Natural killer cell (primary cell): ENCODE results near the gene MFGE8. TPM values are rescaled to one million over a fixed set of nuclear protein-coding genes. Genes with fewer than 3 reads are reported as not detected.

Experiments used
- ATAC-seq, 3 donors: fragments of 150-1000 bp in 2 of 3; fragments of 200-7000 bp in 1 of 3; cut with Tn5 transposase; 1 replicate in 1 of 3; 2 replicates in 2 of 3; pipeline ENCODE4 v1.10.0; 2021; ENCODE audit warnings: mild to moderate bottlenecking in 2 of 3, moderate library complexity in 2 of 3
- DNase-seq, 2 donors: peaks; one replicate each; pipeline versions ENCODE4 v3.0.0 to v3.0.0-alpha.2; 2013 to 2021; ENCODE audit warnings: mixed read lengths in 1 of 2
- H3K27ac ChIP-seq: one replicate; pipeline ENCODE4 v1.5.1; 2013; ENCODE audit warnings: mild to moderate bottlenecking, low read length
- H3K27me3 ChIP-seq: one replicate; pipeline ENCODE4 v1.6.1; 2013; ENCODE audit warnings: low read length; ENCODE audit not compliant: control insufficient read depth, insufficient read depth
- H3K36me3 ChIP-seq: one replicate; pipeline ENCODE4 v1.6.1; 2013; ENCODE audit warnings: low read length; ENCODE audit not compliant: control insufficient read depth, insufficient read depth
- H3K4me1 ChIP-seq: one replicate; pipeline ENCODE4 v1.6.1; 2013; ENCODE audit warnings: low read length; ENCODE audit not compliant: control insufficient read depth, insufficient read depth
- H3K4me3 ChIP-seq: one replicate; pipeline ENCODE4 v1.5.1; 2013; ENCODE audit warnings: low read length
- H3K9me3 ChIP-seq: one replicate; pipeline ENCODE4 v1.6.1; 2013; ENCODE audit warnings: low read length; ENCODE audit not compliant: control insufficient read depth, insufficient read depth
- H3K27ac Mint-ChIP-seq, 2 donors: one replicate each; pipeline ENCODE4 v1.8.0; 2022; ENCODE audit warnings: mild to moderate bottlenecking in 2 of 2, mixed read lengths in 2 of 2, moderate library complexity in 1 of 2
- H3K27me3 Mint-ChIP-seq, 2 donors: one replicate each; pipeline ENCODE4 v1.8.0; 2022; ENCODE audit warnings: low read depth in 2 of 2, mixed read lengths in 2 of 2
- H3K36me3 Mint-ChIP-seq: one replicate; pipeline ENCODE4 v1.8.0; 2022; ENCODE audit warnings: mixed read lengths
- H3K4me1 Mint-ChIP-seq, 2 donors: one replicate each; pipeline ENCODE4 v1.8.0; 2022; ENCODE audit warnings: mixed read lengths in 2 of 2
- H3K4me3 Mint-ChIP-seq: one replicate; pipeline ENCODE4 v1.8.0; 2022; ENCODE audit warnings: mild to moderate bottlenecking, moderate library complexity, mixed read lengths
- H3K9me3 Mint-ChIP-seq, 2 donors: one replicate each; pipeline ENCODE4 v1.8.0; 2022; ENCODE audit warnings: mixed read lengths in 2 of 2
- WGBS: methylation state at CpG from one replicate; pipeline ENCODE4 v1.1.7; 2013; ENCODE audit warnings: missing lambda C conversion rate; ENCODE audit not compliant: insufficient coverage; 5-methylcytosine and 5-hydroxymethylcytosine counted together
- intact Hi-C: fragments of 100-400 bp; cut with micrococcal nuclease; formaldehyde crosslinking; loops from one replicate; pipeline ENCODE4 v1.14.2; 2022
- total RNA-seq, 4 donors: library from RNA; stranded (reverse); fragments of 120-200 nt in 1 of 4; gene quantifications; one replicate each; pipeline versions ENCODE4 v1.2.3 to v1.2.4, GENCODE V29; 2013 to 2022
- TF ChIP-seq, protein P1 (sequence below): fragments of 200-600 bp; IDR thresholded peaks from one replicate; pipeline ENCODE4 v1.8.0; 2022; ENCODE audit warnings: antibody characterized with exemption

MFGE8 gene
- total RNA-seq, 3 donors from 2014 or later (not counting 1 experiment from before 2014, with no cell fraction given): 39.0 to 110 (median 72.5) TPM

DNA sequence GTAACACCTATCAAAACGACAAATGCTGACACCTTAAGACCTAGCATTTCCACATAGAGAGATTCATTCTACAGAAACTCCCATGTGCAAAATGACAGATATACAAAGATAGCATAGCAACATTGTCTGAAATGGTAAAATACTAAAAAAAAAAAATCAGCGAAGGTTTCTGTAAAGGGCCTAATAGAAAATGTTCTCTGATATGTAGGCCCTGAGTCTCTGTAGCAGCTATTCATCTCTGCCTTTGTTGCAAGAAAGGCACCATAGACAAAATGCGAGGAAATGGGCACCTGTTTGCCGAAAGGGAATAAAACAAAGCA lies 631 bp upstream of the MFGE8 start:
- Mint-ChIP-seq H3K4me3 (peak overlapping the region; percentile 96), H3K27me3 (peaks cover 4 to 5% of the 10 kb centered on the region in 2 donors), H3K36me3 (no peaks in the 10 kb centered on the region), H3K27ac (peak overlapping the region; percentile 70 to 91), H3K4me1 (peaks cover 12 to 24% of the 10 kb centered on the region in 2 donors), H3K9me3 (no peaks in the 10 kb centered on the region)
- TF ChIP-seq, protein P1, sequence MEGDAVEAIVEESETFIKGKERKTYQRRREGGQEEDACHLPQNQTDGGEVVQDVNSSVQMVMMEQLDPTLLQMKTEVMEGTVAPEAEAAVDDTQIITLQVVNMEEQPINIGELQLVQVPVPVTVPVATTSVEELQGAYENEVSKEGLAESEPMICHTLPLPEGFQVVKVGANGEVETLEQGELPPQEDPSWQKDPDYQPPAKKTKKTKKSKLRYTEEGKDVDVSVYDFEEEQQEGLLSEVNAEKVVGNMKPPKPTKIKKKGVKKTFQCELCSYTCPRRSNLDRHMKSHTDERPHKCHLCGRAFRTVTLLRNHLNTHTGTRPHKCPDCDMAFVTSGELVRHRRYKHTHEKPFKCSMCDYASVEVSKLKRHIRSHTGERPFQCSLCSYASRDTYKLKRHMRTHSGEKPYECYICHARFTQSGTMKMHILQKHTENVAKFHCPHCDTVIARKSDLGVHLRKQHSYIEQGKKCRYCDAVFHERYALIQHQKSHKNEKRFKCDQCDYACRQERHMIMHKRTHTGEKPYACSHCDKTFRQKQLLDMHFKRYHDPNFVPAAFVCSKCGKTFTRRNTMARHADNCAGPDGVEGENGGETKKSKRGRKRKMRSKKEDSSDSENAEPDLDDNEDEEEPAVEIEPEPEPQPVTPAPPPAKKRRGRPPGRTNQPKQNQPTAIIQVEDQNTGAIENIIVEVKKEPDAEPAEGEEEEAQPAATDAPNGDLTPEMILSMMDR: no peak
- H3K4me3 ChIP-seq: peak overlapping the region; percentile 70
- ATAC-seq (no peak), DNase-seq (no peak)
- intact Hi-C loops: no loop called here
- H3K27ac ChIP-seq: no peak overlapping the region
- H3K36me3 ChIP-seq: no peaks in the 10 kb centered on the region
- H3K27me3 ChIP-seq: no peaks in the 10 kb centered on the region
- WGBS: 89% methylated on average over 3 of the region's 4 CpGs
- H3K4me1 ChIP-seq: peaks cover 13% of the 10 kb centered on the region
- H3K9me3 ChIP-seq: no peaks in the 10 kb centered on the region

DNA sequence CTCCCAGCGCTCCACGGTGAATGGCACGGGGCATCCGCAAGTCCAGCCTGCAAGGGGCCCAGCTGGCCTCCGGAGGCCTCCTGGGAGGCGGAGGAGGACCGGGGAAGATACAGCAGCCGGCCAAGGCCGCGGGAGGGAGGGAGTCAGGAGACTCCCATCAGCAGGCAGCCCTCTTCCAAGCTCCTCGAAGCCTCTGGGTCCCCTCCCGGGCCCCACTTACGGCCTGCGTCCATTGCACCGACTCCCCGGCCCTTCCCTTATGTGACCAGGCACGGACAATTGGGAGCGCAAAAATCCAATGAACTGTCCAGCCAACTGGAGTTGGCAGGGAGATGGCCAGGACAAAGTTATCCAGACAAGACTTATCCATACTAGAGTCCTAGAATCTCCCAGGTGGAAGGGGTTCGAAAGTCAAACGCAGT lies 668 bp downstream of the MFGE8 start:
- intact Hi-C loops: no loop called here

DNA sequence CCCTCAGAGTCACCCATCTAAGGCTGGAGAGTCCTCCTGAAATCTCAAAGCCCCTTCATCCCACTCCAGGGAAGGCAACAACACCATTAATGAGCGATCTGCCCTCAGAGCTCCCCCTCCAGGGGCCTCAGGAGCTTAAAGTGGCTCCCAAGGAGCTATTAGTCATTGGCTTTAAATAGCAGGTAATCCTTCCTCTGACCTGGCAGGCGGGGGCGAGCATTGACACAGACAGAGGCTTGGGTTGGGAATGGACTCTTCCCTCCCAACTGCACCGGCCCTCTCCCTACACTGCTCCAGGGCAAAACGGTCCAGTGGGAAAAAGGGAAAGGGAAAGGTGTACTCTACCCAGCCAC lies 1.4 kb downstream of the MFGE8 start:
- H3K27me3 ChIP-seq: no peaks in the 10 kb centered on the region
- TF ChIP-seq, protein P1: no peak
- WGBS: 96% methylated on average over 3 of the region's 5 CpGs
- peak overlapping the region; percentile 96 for H3K4me3 Mint-ChIP-seq
- no peak overlapping the region for H3K27ac ChIP-seq
- H3K36me3 Mint-ChIP-seq: no peaks in the 10 kb centered on the region
- H3K27me3 Mint-ChIP-seq: no peaks in the 10 kb centered on the region
- H3K27ac Mint-ChIP-seq: peak overlapping the region in 1 of 2 donors; percentile 91
- H3K9me3 Mint-ChIP-seq: no peaks in the 10 kb centered on the region
- H3K4me1 ChIP-seq: peaks cover 13% of the 10 kb centered on the region
- ATAC-seq (no peak), DNase-seq (no peak)
- no peaks in the 10 kb centered on the region for H3K9me3 ChIP-seq
- no peak overlapping the region for H3K4me3 ChIP-seq
- no peaks in the 10 kb centered on the region for H3K36me3 ChIP-seq
- intact Hi-C loops: no loop called here
- peaks cover 12 to 24% of the 10 kb centered on the region in 2 donors for H3K4me1 Mint-ChIP-seq

More for the DNA sequence above, 668 bp downstream of the MFGE8 start:
- ATAC-seq (no peak), DNase-seq (no peak)
- H3K9me3 ChIP-seq: no peaks in the 10 kb centered on the region
- Mint-ChIP-seq H3K27me3 (no peaks in the 10 kb centered on the region), H3K4me1 (peaks cover 12 to 24% of the 10 kb centered on the region in 2 donors), H3K36me3 (no peaks in the 10 kb centered on the region), H3K9me3 (no peaks in the 10 kb centered on the region), H3K4me3 (peak overlapping the region; percentile 96), H3K27ac (peak overlapping the region in 1 of 2 donors; percentile 91)
- peaks cover 13% of the 10 kb centered on the region for H3K4me1 ChIP-seq
- WGBS: 49% methylated on average over 20 of the region's 20 CpGs
- no peaks in the 10 kb centered on the region for H3K36me3 ChIP-seq
- TF ChIP-seq, protein P1: no peak
- no peak overlapping the region for H3K27ac ChIP-seq
- H3K27me3 ChIP-seq: no peaks in the 10 kb centered on the region
- H3K4me3 ChIP-seq: peak overlapping the region; percentile 70
